A549 (cell line): ENCODE results near the gene MS4A4A. TPM values are rescaled to one million over a fixed set of nuclear protein-coding genes. Genes with fewer than 3 reads are reported as not detected.
"Not testable (repeated sequence)": the region's sequence is repeated elsewhere in the genome, so short reads cannot be mapped to it uniquely, and the experiment has no call there.

Source experiments
- ATAC-seq, 2 experiments: fragments of 200-7000 bp in 1 of 2; fragments of >200 bp in 1 of 2; cut with Nextera tagmentation in 1 of 2; cut with Tn5 transposase in 1 of 2; 3 replicates each; pipeline versions ENCODE4 v1.8.0 to v1.9.1; 2018 to 2020; ENCODE audit warnings: mild to moderate bottlenecking in 1 of 2, moderate library complexity in 1 of 2
- CTCF ChIA-PET: fragments of 300-600 bp; sonication (Branson Sonifier 250); formaldehyde crosslinking; extraction: SDS; loops from one replicate; lab custom pipeline; 2021; ENCODE audit warnings: antibody characterized with exemption, inconsistent platforms; lab: Yijun Ruan, JAX
- POLR2A ChIA-PET: fragments of 350-600 bp; formaldehyde crosslinking; extraction: SDS; loops from one replicate; lab custom pipeline; 2021; ENCODE audit warnings: antibody characterized with exemption, inconsistent platforms; lab: Yijun Ruan, JAX
- DNase-seq, 2 experiments: peaks; one replicate each; pipeline versions ENCODE4 v3.0.0 to v3.0.0-alpha.2; 2011 to 2016; ENCODE audit warnings: low read depth in 1 of 2, low spot score in 1 of 2
- FAIRE-seq: peaks from 2 replicates; lab custom pipeline; 2011; peaks lifted over from hg19 to GRCh38; lab: Jason Lieb, UNC
- H3K27ac ChIP-seq, 2 experiments: fragments of >200 bp; sonication (Bioruptor Twin); formaldehyde crosslinking; 3 replicates each; pipeline ENCODE4 v1.5.1; 2016 to 2017
- H3K4me1 ChIP-seq: fragments of >200 bp; sonication (Bioruptor Twin); formaldehyde crosslinking; 3 replicates; pipeline ENCODE4 v1.6.1; 2016
- H3K4me2 ChIP-seq: fragments of >200 bp; sonication (Bioruptor Twin); formaldehyde crosslinking; 3 replicates; pipeline ENCODE4 v1.6.1; 2016
- H3K4me3 ChIP-seq: fragments of >200 bp; sonication (Bioruptor Twin); formaldehyde crosslinking; 3 replicates; pipeline ENCODE4 v1.5.1; 2016
- H3K9me3 ChIP-seq: fragments of >200 bp; sonication (Bioruptor Twin); formaldehyde crosslinking; 3 replicates; pipeline ENCODE4 v1.6.1; 2016
- CBX2 ChIP-seq: fragments of 200-600 bp; sonication (generic); IDR thresholded peaks from 2 replicates; pipeline ENCODE4 v1.6.1; 2016; ENCODE audit warnings: low read depth, mild to moderate bottlenecking, borderline replicate concordance
- CBX8 ChIP-seq: fragments of 200-600 bp; sonication (generic); IDR thresholded peaks from 2 replicates; pipeline ENCODE4 v1.6.1; 2016
- CEBPB ChIP-seq, 2 experiments: fragments of >200 bp in 1 of 2; sonication (Bioruptor Twin) in 1 of 2; formaldehyde crosslinking in 1 of 2; IDR thresholded peaks; 2 replicates each; pipeline ENCODE4 v1.6.1; 2012 to 2016
- CHD2 ChIP-seq: fragments of 150-350 bp; IDR thresholded peaks from 2 replicates; pipeline ENCODE4 v1.6.1; 2014; ENCODE audit warnings: low read length; ENCODE audit not compliant: partially characterized antibody
- EHMT2 ChIP-seq: fragments of 200-600 bp; sonication (generic); IDR thresholded peaks from 2 replicates; pipeline ENCODE4 v1.6.1; 2016; ENCODE audit warnings: antibody characterized with exemption, low read depth, mild to moderate bottlenecking, moderate library complexity
- HEYL ChIP-seq: fragments of 250-450 bp; sonication (Bioruptor Pico); IDR thresholded peaks from 2 replicates; pipeline ENCODE4 v1.8.0; 2021; ENCODE audit warnings: mild to moderate bottlenecking, moderate library complexity
- HMGXB4 ChIP-seq: fragments of 250-450 bp; sonication (Bioruptor Pico); IDR thresholded peaks from 2 replicates; pipeline ENCODE4 v1.5.0; 2021; ENCODE audit warnings: mild to moderate bottlenecking, moderate library complexity, borderline replicate concordance
- HOXA7 ChIP-seq: fragments of 250-450 bp; sonication (Bioruptor Pico); IDR thresholded peaks from 2 replicates; pipeline ENCODE4 v1.5.0; 2020; ENCODE audit warnings: mild to moderate bottlenecking, moderate library complexity
- HOXB13 ChIP-seq: fragments of 250-450 bp; sonication (Bioruptor Pico); IDR thresholded peaks from 2 replicates; pipeline ENCODE4 v1.5.0; 2020; ENCODE audit warnings: low read depth, mild to moderate bottlenecking, moderate library complexity
- HOXB5 ChIP-seq: fragments of 250-450 bp; sonication (Bioruptor Pico); IDR thresholded peaks from 2 replicates; pipeline ENCODE4 v1.5.0; 2020; ENCODE audit warnings: mild to moderate bottlenecking, moderate library complexity
- JUN ChIP-seq, 2 experiments: fragments of >200 bp; sonication (Bioruptor Twin); formaldehyde crosslinking; IDR thresholded peaks; 2 replicates in 1 of 2; 3 replicates in 1 of 2; pipeline ENCODE4 v1.6.1; 2016 to 2017
- KDM1A ChIP-seq: fragments of 200-600 bp; sonication (generic); IDR thresholded peaks from 2 replicates; pipeline ENCODE4 v1.6.1; 2016; ENCODE audit warnings: low read depth, mild to moderate bottlenecking
- MAFK ChIP-seq: fragments of 450-650 bp; IDR thresholded peaks from 2 replicates; pipeline ENCODE4 v1.6.1; 2014; ENCODE audit not compliant: partially characterized antibody
- MAZ ChIP-seq: fragments of 150-350 bp; IDR thresholded peaks from 2 replicates; pipeline ENCODE4 v1.6.1; 2014; ENCODE audit warnings: antibody characterized with exemption, low read depth, low read length, borderline replicate concordance
- NFE2L2 ChIP-seq: fragments of 150-350 bp; conservative IDR thresholded peaks from 2 replicates; pipeline ENCODE4 v1.6.1; 2014; ENCODE audit warnings: low read length
- NPAS2 ChIP-seq: fragments of 250-450 bp; sonication (Bioruptor Pico); IDR thresholded peaks from 2 replicates; pipeline ENCODE4 v1.8.0; 2022; ENCODE audit warnings: mild to moderate bottlenecking, moderate library complexity, borderline replicate concordance
- POLR2AphosphoS2 ChIP-seq: conservative IDR thresholded peaks from 2 replicates; pipeline ENCODE4 v1.6.1; 2012; ENCODE audit warnings: low read length, improper control_type of control experiment, inconsistent platforms
- RARB ChIP-seq: fragments of 250-450 bp; sonication (Bioruptor Pico); IDR thresholded peaks from 2 replicates; pipeline ENCODE4 v1.8.0; 2021; ENCODE audit warnings: mild to moderate bottlenecking, moderate library complexity
- RFX5 ChIP-seq: fragments of 450-650 bp; IDR thresholded peaks from 2 replicates; pipeline ENCODE4 v1.7.1; 2014; ENCODE audit warnings: antibody characterized with exemption, mild to moderate bottlenecking, moderate library complexity
- SREBF2 ChIP-seq: fragments of 450-650 bp; IDR thresholded peaks from 2 replicates; pipeline ENCODE4 v1.6.1; 2014; ENCODE audit warnings: mild to moderate bottlenecking, moderate library complexity
- ZFP36 ChIP-seq: fragments of 450-650 bp; IDR thresholded peaks from 2 replicates; pipeline ENCODE4 v1.6.1; 2014; ENCODE audit warnings: borderline replicate concordance; ENCODE audit not compliant: partially characterized antibody
- ZSCAN20 ChIP-seq: fragments of 250-450 bp; sonication (Bioruptor Pico); IDR thresholded peaks from 2 replicates; pipeline ENCODE4 v1.8.0; 2022; ENCODE audit warnings: mild to moderate bottlenecking, moderate library complexity
- WGBS: methylation state at CpG from one replicate; pipeline ENCODE4 v1.1.6; 2017; ENCODE audit errors: missing lambda C conversion rate; 5-methylcytosine and 5-hydroxymethylcytosine counted together
- polyA plus RNA-seq, 4 experiments: library from polyadenylated mRNA; depleted of rRNA in 3 of 4; stranded (reverse); fragments of >200 nt; fragmentation: RNase III in 1 of 4; extraction: RNeasy Plus Mini Kit Qiagen cat#74134 plus additional on column Dnase treatment in 1 of 4; gene quantifications; 2 replicates in 3 of 4; 3 replicates in 1 of 4; pipeline ENCODE4 v1.2.3, GENCODE V29; 2011 to 2017
- TF ChIP-seq, protein P1 (sequence below): IDR thresholded peaks from 2 replicates; pipeline ENCODE4 v1.6.1; 2012
- TF ChIP-seq, protein P2 (sequence below): fragments of 450-650 bp; IDR thresholded peaks from 2 replicates; pipeline ENCODE4 v1.6.1; 2014; ENCODE audit warnings: antibody characterized with exemption

Gene MS4A4A
- polyA plus RNA-seq, 2 of the 4 experiments (the other 2 are of a cell fraction): not detected

GRCh38 chr11:60274416-60274815 is 6.0 kb upstream of the MS4A4A start:
- ChIA-PET CTCF (no interaction called here), POLR2A (no interaction called here)
- DNase-seq: no peak
- FAIRE-seq: no peak
- no peak overlapping the region for H3K27ac ChIP-seq
- no peak for ATAC-seq
- no peak overlapping the region for H3K4me2 ChIP-seq
- H3K4me1 ChIP-seq: no peaks in the 10 kb centered on the region
- no peak overlapping the region for H3K4me3 ChIP-seq
- H3K9me3 ChIP-seq: peaks cover 6% of the 10 kb centered on the region; the same call in 1 of the 3 replicates
- TF ChIP-seq RFX5: no peak
- TF ChIP-seq POLR2AphosphoS2: no peak
- no peak for TF ChIP-seq CEBPB (IDR thresholded peaks at IDR 0.05)
- no peak for TF ChIP-seq ZFP36
- TF ChIP-seq HOXB13 (CRISPR knock-in tag): no peak
- no peak for TF ChIP-seq CHD2
- TF ChIP-seq KDM1A: no peak
- no peak for TF ChIP-seq NPAS2 (CRISPR knock-in tag)

- H3K4me3 ChIP-seq: no peak overlapping the region
- 0% methylated on average over 2 of the region's 2 CpGs for WGBS
Observed at GRCh38 chr11:60281485-60281884, 1.0 kb downstream of the MS4A4A start.

GRCh38 chr11:60282286-60282685 is 1.8 kb downstream of the MS4A4A start:
- no peak for FAIRE-seq
- ChIA-PET POLR2A (no interaction called here), CTCF (no interaction called here)
- TF ChIP-seq CEBPB (IDR thresholded peaks at IDR 0.05) (no peak), RARB (no peak), CBX8 (no peak), NFE2L2 (no peak), ZSCAN20 (CRISPR knock-in tag) (no peak), CHD2 (no peak), HOXA7 (no peak), JUN (IDR thresholded peaks at IDR 0.05) (no peak), HMGXB4 (CRISPR knock-in tag) (no peak), MAZ (no peak)
- TF ChIP-seq, protein P1, sequence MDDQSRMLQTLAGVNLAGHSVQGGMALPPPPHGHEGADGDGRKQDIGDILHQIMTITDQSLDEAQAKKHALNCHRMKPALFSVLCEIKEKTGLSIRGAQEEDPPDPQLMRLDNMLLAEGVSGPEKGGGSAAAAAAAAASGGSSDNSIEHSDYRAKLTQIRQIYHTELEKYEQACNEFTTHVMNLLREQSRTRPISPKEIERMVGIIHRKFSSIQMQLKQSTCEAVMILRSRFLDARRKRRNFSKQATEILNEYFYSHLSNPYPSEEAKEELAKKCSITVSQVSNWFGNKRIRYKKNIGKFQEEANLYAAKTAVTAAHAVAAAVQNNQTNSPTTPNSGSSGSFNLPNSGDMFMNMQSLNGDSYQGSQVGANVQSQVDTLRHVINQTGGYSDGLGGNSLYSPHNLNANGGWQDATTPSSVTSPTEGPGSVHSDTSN: no peak
- TF ChIP-seq, protein P2, sequence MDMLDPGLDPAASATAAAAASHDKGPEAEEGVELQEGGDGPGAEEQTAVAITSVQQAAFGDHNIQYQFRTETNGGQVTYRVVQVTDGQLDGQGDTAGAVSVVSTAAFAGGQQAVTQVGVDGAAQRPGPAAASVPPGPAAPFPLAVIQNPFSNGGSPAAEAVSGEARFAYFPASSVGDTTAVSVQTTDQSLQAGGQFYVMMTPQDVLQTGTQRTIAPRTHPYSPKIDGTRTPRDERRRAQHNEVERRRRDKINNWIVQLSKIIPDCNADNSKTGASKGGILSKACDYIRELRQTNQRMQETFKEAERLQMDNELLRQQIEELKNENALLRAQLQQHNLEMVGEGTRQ: no peak
- Histone ChIP-seq H3K4me2 (no peak overlapping the region), H3K27ac (no peak overlapping the region), H3K4me3 (no peak overlapping the region), H3K9me3 (no peaks in the 10 kb centered on the region), H3K4me1 (no peaks in the 10 kb centered on the region)
- no peak for DNase-seq
- no peak for ATAC-seq
- WGBS: 3% methylated on average over 2 of the region's 2 CpGs

More at GRCh38 chr11:60281485-60281884, 1.0 kb downstream of the MS4A4A start:
- Histone ChIP-seq H3K9me3 (no peaks in the 10 kb centered on the region), H3K4me1 (no peaks in the 10 kb centered on the region), H3K27ac (no peak overlapping the region), H3K4me2 (no peak overlapping the region)
- FAIRE-seq: no peak
- ChIA-PET CTCF (no interaction called here), POLR2A (no interaction called here)
- no peak for TF ChIP-seq RFX5
- no peak for TF ChIP-seq HOXB5 (CRISPR knock-in tag)
- no peak for TF ChIP-seq SREBF2
- TF ChIP-seq, protein P2: no peak
- no peak for TF ChIP-seq MAFK
- no peak for TF ChIP-seq EHMT2
- TF ChIP-seq HEYL (CRISPR knock-in tag): no peak
- no peak for TF ChIP-seq CBX2
- no peak for ATAC-seq
- no peak for DNase-seq

DNA sequence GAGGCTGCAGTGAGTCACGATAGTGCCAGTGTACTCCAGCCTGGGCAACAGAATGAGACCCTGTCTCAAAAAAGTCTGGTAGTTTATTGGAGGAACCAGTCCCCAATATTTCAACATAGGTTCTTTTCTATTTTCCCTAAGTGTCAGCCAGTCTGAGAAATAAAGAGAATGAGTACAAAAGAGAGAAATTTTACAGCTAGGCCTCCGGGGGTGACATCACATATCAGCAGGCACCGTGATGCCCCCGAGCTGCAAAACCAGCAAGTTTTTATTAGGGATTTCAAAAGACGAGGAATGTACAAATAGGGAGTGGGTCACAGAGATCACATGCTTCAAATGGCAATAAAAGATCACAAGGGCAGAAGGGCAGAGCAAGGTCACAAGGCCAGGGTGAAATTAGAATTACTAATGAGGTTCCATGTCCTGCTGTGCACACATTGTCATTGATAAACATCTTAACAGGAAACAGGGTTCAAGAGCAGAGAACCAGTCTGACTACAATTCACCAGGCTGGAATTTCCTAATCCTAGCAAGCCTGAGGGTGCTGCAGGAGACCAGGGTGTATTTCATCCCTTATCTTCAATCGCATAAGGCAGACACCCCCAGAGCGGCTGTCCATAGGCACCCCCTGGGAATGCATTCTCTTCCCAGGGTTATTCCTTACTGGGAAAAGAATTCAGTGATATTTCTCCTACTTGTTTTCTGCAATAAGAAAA is 5.1 kb downstream of the MS4A4A start:
- H3K9me3 ChIP-seq, H3K4me2 ChIP-seq, H3K4me3 ChIP-seq, ATAC-seq, FAIRE-seq, POLR2A ChIA-PET, H3K27ac ChIP-seq, DNase-seq, H3K4me1 ChIP-seq: not testable (repeated sequence)
- 19% methylated on average over 7 of the region's 7 CpGs for WGBS
- CTCF ChIA-PET: interaction anchor here (1.0 kb wide), 1 partner anchor 21 kb away, joined by 3 read pairs; no protein-coding TSS in a partner anchor
